IMR-90 (cell line): ENCODE measurements around the gene HAUS7. TPM values are rescaled to one million over a fixed set of nuclear protein-coding genes. Genes with fewer than 3 reads are reported as not detected.

ENCODE experiments used
- ATAC-seq: fragments of 200-7000 bp; cut with Tn5 transposase; 2 replicates; pipeline ENCODE4 v1.9.1; 2020; ENCODE audit warnings: low read depth, mild to moderate bottlenecking, moderate library complexity
- BruUV-seq: library from RNA; stranded (reverse); fragments of 400-500 nt; replicated peaks from 2 replicates; lab custom pipeline; 2021; lab: Mats Ljungman, UMichigan
- CTCF ChIA-PET: fragments of 300-600 bp; formaldehyde crosslinking; extraction: SDS; loops from one replicate; lab custom pipeline; 2021; ENCODE audit warnings: antibody characterized with exemption; lab: Yijun Ruan, JAX
- POLR2A ChIA-PET: fragments of 300-600 bp; sonication (Branson Sonifier 250); formaldehyde crosslinking; loops from one replicate; lab custom pipeline; 2022; ENCODE audit warnings: antibody characterized with exemption; ENCODE audit not compliant: unreplicated experiment; lab: Charles Lee
- DNase-seq: peaks from one replicate; pipeline ENCODE4 v3.0.0; 2013
- H2AFZ ChIP-seq: replicated peaks from 2 replicates; pipeline ENCODE3; 2013; ENCODE audit warnings: low read length, mild to moderate bottlenecking; ENCODE audit not compliant: poor library complexity
- H2AK5ac ChIP-seq: 2 replicates; pipeline ENCODE4 v1.6.1; 2013; ENCODE audit warnings: low read depth, low read length, inconsistent platforms
- H2AK9ac ChIP-seq: replicated peaks from 2 replicates; pipeline ENCODE3; 2013; ENCODE audit warnings: mild to moderate bottlenecking, low read depth, low read length, moderate library complexity; ENCODE audit not compliant: poor library complexity
- H2BK120ac ChIP-seq: 2 replicates; pipeline ENCODE4 v1.6.1; 2013; ENCODE audit warnings: low read depth, low read length, inconsistent platforms
- H2BK15ac ChIP-seq: 3 replicates; pipeline ENCODE4 v1.6.1; 2013; ENCODE audit warnings: low read depth, low read length, inconsistent platforms
- H2BK20ac ChIP-seq: 2 replicates; pipeline ENCODE4 v1.6.1; 2013; ENCODE audit warnings: low read depth, mild to moderate bottlenecking, inconsistent platforms, low read length, moderate library complexity
- H2BK5ac ChIP-seq: 2 replicates; pipeline ENCODE4 v1.6.1; 2013; ENCODE audit warnings: mild to moderate bottlenecking, low read depth, low read length, inconsistent platforms; ENCODE audit not compliant: poor library complexity, severe bottlenecking
- H3K14ac ChIP-seq: replicated peaks from 2 replicates; pipeline ENCODE4 v1.6.1; 2013; ENCODE audit warnings: low read depth, low read length, inconsistent platforms
- H3K18ac ChIP-seq: 2 replicates; pipeline ENCODE4 v1.6.1; 2013; ENCODE audit warnings: low read depth, low read length, control low read depth
- H3K23ac ChIP-seq: 2 replicates; pipeline ENCODE4 v1.6.1; 2013; ENCODE audit warnings: low read depth, low read length, inconsistent platforms
- H3K27ac ChIP-seq: 2 replicates; pipeline ENCODE4 v1.5.1; 2013; ENCODE audit warnings: mild to moderate bottlenecking, control low read depth, low read length; ENCODE audit not compliant: insufficient read depth
- H3K27me3 ChIP-seq: 2 replicates; pipeline ENCODE4 v1.6.1; 2013; ENCODE audit warnings: low read length; ENCODE audit not compliant: control insufficient read depth, insufficient read depth
- H3K36me3 ChIP-seq: 2 replicates; pipeline ENCODE4 v1.6.1; 2013; ENCODE audit warnings: low read length, mixed read lengths; ENCODE audit not compliant: control insufficient read depth, insufficient read depth
- H3K4ac ChIP-seq: 2 replicates; pipeline ENCODE4 v1.6.1; 2013; ENCODE audit warnings: low read depth, low read length, inconsistent platforms
- H3K4me1 ChIP-seq: 2 replicates; pipeline ENCODE4 v1.6.1; 2013; ENCODE audit warnings: low read length, mixed read lengths; ENCODE audit not compliant: control insufficient read depth, insufficient read depth
- H3K4me2 ChIP-seq: 2 replicates; pipeline ENCODE4 v1.6.1; 2013; ENCODE audit warnings: low read depth, mild to moderate bottlenecking, control low read depth, low read length, moderate library complexity
- H3K4me3 ChIP-seq: 2 replicates; pipeline ENCODE4 v1.5.1; 2013; ENCODE audit warnings: low read depth, mild to moderate bottlenecking, control low read depth, low read length, moderate library complexity; ENCODE audit not compliant: insufficient read depth
- H3K56ac ChIP-seq: 2 replicates; pipeline ENCODE4 v1.6.1; 2013; ENCODE audit warnings: low read length, inconsistent platforms; ENCODE audit not compliant: insufficient read depth; ENCODE audit errors: extremely low read depth
- H3K79me1 ChIP-seq, 2 experiments: 2 replicates each; pipeline ENCODE4 v1.6.1; 2013; ENCODE audit warnings: low read length in 2 of 2, inconsistent platforms in 1 of 2, low read depth in 1 of 2
- H3K9ac ChIP-seq: 2 replicates; pipeline ENCODE4 v1.6.1; 2013; ENCODE audit warnings: low read depth, low read length, control low read depth
- H3K9me1 ChIP-seq: 2 replicates; pipeline ENCODE4 v1.6.1; 2013; ENCODE audit warnings: low read length, inconsistent platforms; ENCODE audit not compliant: insufficient read depth
- H3K9me3 ChIP-seq: 2 replicates; pipeline ENCODE4 v1.6.1; 2013; ENCODE audit warnings: low read length; ENCODE audit not compliant: control insufficient read depth, insufficient read depth
- H4K20me1 ChIP-seq: 2 replicates; pipeline ENCODE4 v1.6.1; 2013; ENCODE audit warnings: low read length, inconsistent platforms; ENCODE audit not compliant: insufficient read depth
- H4K5ac ChIP-seq: 2 replicates; pipeline ENCODE4 v1.6.1; 2013; ENCODE audit warnings: mild to moderate bottlenecking, low read depth, low read length, control low read depth
- H4K8ac ChIP-seq, 2 experiments: 2 replicates each; pipeline ENCODE4 v1.6.1; 2013; ENCODE audit warnings: low read depth in 2 of 2, low read length in 2 of 2, control low read depth in 1 of 2, inconsistent platforms in 1 of 2
- H4K91ac ChIP-seq: 2 replicates; pipeline ENCODE4 v1.6.1; 2013; ENCODE audit warnings: low read depth, low read length, inconsistent platforms; ENCODE audit not compliant: insufficient read depth
- BHLHE40 ChIP-seq: fragments of 150-350 bp; IDR thresholded peaks from 2 replicates; pipeline ENCODE4 v1.6.1; 2016; ENCODE audit warnings: mild to moderate bottlenecking, low read depth, low read length
- CEBPB ChIP-seq: IDR thresholded peaks from 2 replicates; pipeline ENCODE4 v1.6.1; 2012; ENCODE audit warnings: low read depth, low read length, improper control_type of control experiment
- CHD1 ChIP-seq: IDR thresholded peaks from 2 replicates; pipeline ENCODE4 v1.6.1; 2012; ENCODE audit warnings: low read depth, low read length, improper control_type of control experiment
- ELK1 ChIP-seq: fragments of 150-350 bp; IDR thresholded peaks from 2 replicates; pipeline ENCODE4 v1.6.1; 2016; ENCODE audit warnings: low read depth, mild to moderate bottlenecking, low read length, moderate library complexity, borderline replicate concordance
- FOS ChIP-seq: fragments of 150-350 bp; IDR thresholded peaks from 2 replicates; pipeline ENCODE4 v1.6.1; 2016; ENCODE audit warnings: low read depth, low read length
- MAFK ChIP-seq: IDR thresholded peaks from 2 replicates; pipeline ENCODE4 v1.6.1; 2012; ENCODE audit warnings: low read depth, low read length, improper control_type of control experiment
- MAZ ChIP-seq: IDR thresholded peaks from 2 replicates; pipeline ENCODE4 v1.6.1; 2012; ENCODE audit warnings: low read depth, mild to moderate bottlenecking, low read length, improper control_type of control experiment, moderate library complexity, borderline replicate concordance
- MXI1 ChIP-seq: IDR thresholded peaks from 2 replicates; pipeline ENCODE4 v1.6.1; 2012; ENCODE audit warnings: low read depth, mild to moderate bottlenecking, low read length, moderate library complexity, borderline replicate concordance
- NFE2L2 ChIP-seq: fragments of 150-350 bp; IDR thresholded peaks from 2 replicates; pipeline ENCODE4 v1.6.1; 2016; ENCODE audit warnings: low read depth, mild to moderate bottlenecking, low read length
- POLR2A ChIP-seq: IDR thresholded peaks from 2 replicates; pipeline ENCODE4 v1.6.1; 2012; ENCODE audit warnings: mild to moderate bottlenecking, low read depth, low read length
- RAD21 ChIP-seq: IDR thresholded peaks from 2 replicates; pipeline ENCODE4 v1.6.1; 2012; ENCODE audit warnings: low read length, improper control_type of control experiment
- RCOR1 ChIP-seq: IDR thresholded peaks from 2 replicates; pipeline ENCODE4 v1.6.1; 2012; ENCODE audit warnings: mild to moderate bottlenecking, low read length, improper control_type of control experiment; ENCODE audit not compliant: insufficient replicate concordance
- RFX5 ChIP-seq: IDR thresholded peaks from 2 replicates; pipeline ENCODE4 v1.8.0; 2012; ENCODE audit warnings: low read depth, mild to moderate bottlenecking, low read length, moderate library complexity
- SMC3 ChIP-seq: fragments of 150-350 bp; IDR thresholded peaks from 2 replicates; pipeline ENCODE4 v1.6.1; 2016; ENCODE audit warnings: low read depth, mild to moderate bottlenecking, antibody characterized with exemption, low read length, moderate library complexity
- WGBS, 2 experiments: methylation state at CpG; one replicate each; pipeline versions ENCODE4 v1.1.5 to v1.1.7; 2013; ENCODE audit warnings: missing lambda C conversion rate in 2 of 2; ENCODE audit not compliant: insufficient read length in 1 of 2; ENCODE audit errors: extremely low coverage in 2 of 2; 5-methylcytosine and 5-hydroxymethylcytosine counted together
- dilution Hi-C: fragments of 300-500 bp; cut with HindIII; formaldehyde crosslinking; loops from one replicate; pipeline ENCODE4 v1.14.3; 2018; ENCODE audit warnings: low sequenced_read_pairs; ENCODE audit not compliant: unreplicated experiment
- in situ Hi-C: fragments of 300-500 bp; cut with MboI; formaldehyde crosslinking; loops from 3 replicates; pipeline ENCODE4 v1.14.3; 2019; ENCODE audit warnings: low sequenced_read_pairs, inconsistent platforms, mixed read lengths
- intact Hi-C: fragments of 100-400 bp; cut with micrococcal nuclease; formaldehyde crosslinking; loops from 2 replicates; pipeline ENCODE4 v1.10.0; 2022
- polyA plus RNA-seq, 3 experiments: library from polyadenylated mRNA; depleted of rRNA; stranded (reverse); fragments of >200 nt; gene quantifications; 2 replicates each; pipeline ENCODE4 v1.2.3, GENCODE V29; 2012; ENCODE audit warnings: low replicate concordance in 1 of 3
- total RNA-seq: library from RNA; depleted of rRNA; stranded (reverse); fragments of >200 nt; gene quantifications from 2 replicates; pipeline ENCODE4 v1.2.3, GENCODE V29; 2012
- TF ChIP-seq, protein P1 (sequence below): conservative IDR thresholded peaks from 2 replicates; pipeline ENCODE4 v1.5.1; 2012; ENCODE audit warnings: mild to moderate bottlenecking, low read depth, low read length, improper control_type of control experiment
- TF ChIP-seq, protein P2 (sequence below): fragments of 150-350 bp; IDR thresholded peaks from 2 replicates; pipeline ENCODE4 v1.6.1; 2017; ENCODE audit warnings: mild to moderate bottlenecking, antibody characterized with exemption, low read length, low read depth

The HAUS7 gene
- total and polyA plus RNA-seq, 2 of the 4 experiments (the other 2 are of a cell fraction), result 10.8 to 25.9 TPM

- no peak overlapping the region for H4K8ac ChIP-seq
- no peak overlapping the region for H3K4ac ChIP-seq
- no peaks in the 10 kb centered on the region for H3K9me1 ChIP-seq
- in situ Hi-C loops, result no loop called here
- no peaks in the 10 kb centered on the region for H3K79me1 ChIP-seq
- no peak overlapping the region for H2AK5ac ChIP-seq
- dilution Hi-C loops, result no loop called here
- H3K4me3 ChIP-seq, result no peak overlapping the region
- H3K23ac ChIP-seq, result no peak overlapping the region
- ChIA-PET POLR2A (no interaction called here), CTCF (no interaction called here)
- H4K91ac ChIP-seq, result no peak overlapping the region
- H2AFZ ChIP-seq, result no peak overlapping the region
- no peaks in the 10 kb centered on the region for H3K4me1 ChIP-seq
- H4K5ac ChIP-seq, result no peak overlapping the region
- no peak overlapping the region for H3K56ac ChIP-seq
- H3K18ac ChIP-seq, result no peak overlapping the region
- no peak overlapping the region for H3K4me2 ChIP-seq
- H3K9me3 ChIP-seq, result peaks cover 10% of the 10 kb centered on the region
- H4K20me1 ChIP-seq, result no peaks in the 10 kb centered on the region
- no peak overlapping the region for H2BK5ac ChIP-seq
- no peak overlapping the region for H3K27ac ChIP-seq
- intact Hi-C loops, result no loop called here
- ATAC-seq (no peak), DNase-seq (no peak)
- H2AK9ac ChIP-seq, result no peak overlapping the region
- 40% methylated on average over 1 of the region's 3 CpGs; no CpG with 5 or more reads in 1 of the 2 experiments for WGBS, 2 experiments
- H3K9ac ChIP-seq, result no peak overlapping the region
- H3K14ac ChIP-seq, result no peak overlapping the region
- no peak overlapping the region for H2BK20ac ChIP-seq
- TF ChIP-seq, protein P1, sequence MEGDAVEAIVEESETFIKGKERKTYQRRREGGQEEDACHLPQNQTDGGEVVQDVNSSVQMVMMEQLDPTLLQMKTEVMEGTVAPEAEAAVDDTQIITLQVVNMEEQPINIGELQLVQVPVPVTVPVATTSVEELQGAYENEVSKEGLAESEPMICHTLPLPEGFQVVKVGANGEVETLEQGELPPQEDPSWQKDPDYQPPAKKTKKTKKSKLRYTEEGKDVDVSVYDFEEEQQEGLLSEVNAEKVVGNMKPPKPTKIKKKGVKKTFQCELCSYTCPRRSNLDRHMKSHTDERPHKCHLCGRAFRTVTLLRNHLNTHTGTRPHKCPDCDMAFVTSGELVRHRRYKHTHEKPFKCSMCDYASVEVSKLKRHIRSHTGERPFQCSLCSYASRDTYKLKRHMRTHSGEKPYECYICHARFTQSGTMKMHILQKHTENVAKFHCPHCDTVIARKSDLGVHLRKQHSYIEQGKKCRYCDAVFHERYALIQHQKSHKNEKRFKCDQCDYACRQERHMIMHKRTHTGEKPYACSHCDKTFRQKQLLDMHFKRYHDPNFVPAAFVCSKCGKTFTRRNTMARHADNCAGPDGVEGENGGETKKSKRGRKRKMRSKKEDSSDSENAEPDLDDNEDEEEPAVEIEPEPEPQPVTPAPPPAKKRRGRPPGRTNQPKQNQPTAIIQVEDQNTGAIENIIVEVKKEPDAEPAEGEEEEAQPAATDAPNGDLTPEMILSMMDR, result no peak
- TF ChIP-seq MAFK (no peak), BHLHE40 (no peak), MAZ (no peak), RAD21 (no peak), POLR2A (no peak), RFX5 (no peak), SMC3 (no peak), RCOR1 (no peak), CHD1 (no peak), MXI1 (no peak), FOS (no peak), CEBPB (no peak), NFE2L2 (no peak), ELK1 (no peak)
- TF ChIP-seq, protein P2, sequence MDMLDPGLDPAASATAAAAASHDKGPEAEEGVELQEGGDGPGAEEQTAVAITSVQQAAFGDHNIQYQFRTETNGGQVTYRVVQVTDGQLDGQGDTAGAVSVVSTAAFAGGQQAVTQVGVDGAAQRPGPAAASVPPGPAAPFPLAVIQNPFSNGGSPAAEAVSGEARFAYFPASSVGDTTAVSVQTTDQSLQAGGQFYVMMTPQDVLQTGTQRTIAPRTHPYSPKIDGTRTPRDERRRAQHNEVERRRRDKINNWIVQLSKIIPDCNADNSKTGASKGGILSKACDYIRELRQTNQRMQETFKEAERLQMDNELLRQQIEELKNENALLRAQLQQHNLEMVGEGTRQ, result no peak
- H2BK120ac ChIP-seq, result no peak overlapping the region
- no TSS peak for BruUV-seq
- H2BK15ac ChIP-seq, result no peak overlapping the region
- H3K27me3 ChIP-seq, result peaks cover 2% of the 10 kb centered on the region; the same call in 1 of the 2 replicates
- H3K36me3 ChIP-seq, result no peaks in the 10 kb centered on the region
Measured at GRCh38 chrX:153426204-153426603, 44.2 kb downstream of the HAUS7 start.
